Uterus (tissue), 4 donors: ENCODE measurements around the gene RDM1. TPM values are rescaled to one million over a fixed set of nuclear protein-coding genes. Genes with fewer than 3 reads are reported as not detected.

Experiments used
- DNase-seq, 2 donors: peaks; one replicate each; pipeline ENCODE4 v3.0.0-alpha.2; 2019 to 2020
- H3K27ac ChIP-seq, 2 donors: fragments of 200-600 bp; sonication (generic); 1 replicate in 1 of 2; 2 replicates in 1 of 2; pipeline ENCODE4 v1.5.1; 2016 to 2018
- H3K27me3 ChIP-seq, 2 donors: fragments of 200-600 bp; sonication (generic); one replicate each; pipeline ENCODE4 v1.5.1; 2018 to 2019; ENCODE audit warnings: control low read depth in 1 of 2
- H3K36me3 ChIP-seq, 2 donors: fragments of 200-600 bp; sonication (generic); one replicate each; pipeline ENCODE4 v1.5.1; 2019; ENCODE audit warnings: control low read depth in 1 of 2
- H3K4me1 ChIP-seq, 2 donors: fragments of 200-600 bp; sonication (generic); one replicate each; pipeline ENCODE4 v1.5.1; 2018 to 2019; ENCODE audit warnings: control low read depth in 1 of 2
- H3K4me3 ChIP-seq, 2 donors: fragments of 200-600 bp; sonication (generic); 1 replicate in 1 of 2; 2 replicates in 1 of 2; pipeline ENCODE4 v1.5.1; 2018 to 2019; ENCODE audit warnings: mild to moderate bottlenecking in 1 of 2
- H3K9me3 ChIP-seq, 2 donors: fragments of 200-600 bp; sonication (generic); one replicate each; pipeline ENCODE4 v1.5.1; 2019; ENCODE audit warnings: control low read depth in 1 of 2
- CTCF ChIP-seq, 4 experiments: fragments of 200-600 bp in 2 of 4; fragments of 450-650 bp in 2 of 4; sonication (generic) in 2 of 4; IDR thresholded peaks; one replicate each; pipeline ENCODE4 v1.5.1; 2016 to 2019; ENCODE audit warnings: antibody characterized with exemption in 4 of 4, mild to moderate bottlenecking in 2 of 4, moderate library complexity in 1 of 4
- POLR2A ChIP-seq, 2 donors: fragments of 450-650 bp; IDR thresholded peaks; one replicate each; pipeline ENCODE4 v1.6.1; 2016; ENCODE audit warnings: antibody characterized with exemption in 2 of 2, mild to moderate bottlenecking in 1 of 2, moderate library complexity in 1 of 2
- intact Hi-C: fragments of 100-400 bp; cut with DNase I; formaldehyde crosslinking; loops from one replicate; pipeline ENCODE4 v1.15.1; 2023; ENCODE audit warnings: low total_unique reads
- total RNA-seq, 4 donors: library from RNA; depleted of rRNA in 3 of 4; stranded (reverse); fragments of >200 nt in 3 of 4; gene quantifications; one replicate each; pipeline versions ENCODE4 v1.1.0 to v1.2.4, GENCODE V29; 2014 to 2023
- donor health status: DM: yes; HTN: yes; CAD: no.

Gene RDM1
- total RNA-seq, 4 donors from 2014 or later = 3.5 TPM; not detected in 3

GRCh38 chr17:35920229-35920628 lies 10.3 kb downstream of the RDM1 start:
- no peak for DNase-seq
- no peaks in the 10 kb centered on the region for H3K36me3 ChIP-seq
- TF ChIP-seq POLR2A (IDR thresholded peaks at IDR 0.05) (no peak), CTCF (IDR thresholded peaks at IDR 0.05) (no peak)
- intact Hi-C loops = no loop called here
- no peaks in the 10 kb centered on the region for H3K4me1 ChIP-seq
- no peak overlapping the region for H3K4me3 ChIP-seq
- no peak overlapping the region for H3K27ac ChIP-seq
- no peaks in the 10 kb centered on the region for H3K27me3 ChIP-seq
- no peaks in the 10 kb centered on the region for H3K9me3 ChIP-seq

GRCh38 chr17:35918665-35919064 lies 11.9 kb downstream of the RDM1 start:
- H3K4me3 ChIP-seq = no peak overlapping the region
- H3K27me3 ChIP-seq = no peaks in the 10 kb centered on the region
- H3K9me3 ChIP-seq = no peaks in the 10 kb centered on the region
- intact Hi-C loops = no loop called here
- no peak for DNase-seq
- H3K27ac ChIP-seq = no peak overlapping the region
- H3K4me1 ChIP-seq = no peaks in the 10 kb centered on the region
- no peaks in the 10 kb centered on the region for H3K36me3 ChIP-seq
- no peak for TF ChIP-seq CTCF (IDR thresholded peaks at IDR 0.05)
- no peak for TF ChIP-seq POLR2A (IDR thresholded peaks at IDR 0.05)

- intact Hi-C loops = no loop called here
- DNase-seq = no peak
- no peak for TF ChIP-seq CTCF (IDR thresholded peaks at IDR 0.05)
- TF ChIP-seq POLR2A (IDR thresholded peaks at IDR 0.05) = no peak
Observed at GRCh38 chr17:35917519-35918213, 12.9 kb downstream of the RDM1 start.

GRCh38 chr17:35915153-35915964 lies 15.2 kb downstream of the RDM1 start:
- Histone ChIP-seq H3K4me3 (no peak overlapping the region), H3K27ac (no peak overlapping the region), H3K36me3 (no peaks in the 10 kb centered on the region), H3K9me3 (no peaks in the 10 kb centered on the region), H3K4me1 (no peaks in the 10 kb centered on the region), H3K27me3 (no peaks in the 10 kb centered on the region)
- intact Hi-C loops = no loop called here
- TF ChIP-seq CTCF (IDR thresholded peaks at IDR 0.05) (no peak), POLR2A (IDR thresholded peaks at IDR 0.05) (no peak)
- DNase-seq = no peak

More at GRCh38 chr17:35917519-35918213, 12.9 kb downstream of the RDM1 start:
- no peaks in the 10 kb centered on the region for H3K36me3 ChIP-seq
- H3K27ac ChIP-seq = no peak overlapping the region
- H3K9me3 ChIP-seq = no peaks in the 10 kb centered on the region
- no peak overlapping the region for H3K4me3 ChIP-seq
- no peaks in the 10 kb centered on the region for H3K4me1 ChIP-seq
- no peaks in the 10 kb centered on the region for H3K27me3 ChIP-seq

GRCh38 chr17:35914354-35914753 lies 16.2 kb downstream of the RDM1 start:
- TF ChIP-seq POLR2A (IDR thresholded peaks at IDR 0.05) = no peak
- no peak for TF ChIP-seq CTCF (IDR thresholded peaks at IDR 0.05)
- no peak for DNase-seq
- H3K4me1 ChIP-seq = no peaks in the 10 kb centered on the region
- no peak overlapping the region for H3K4me3 ChIP-seq
- H3K27ac ChIP-seq = no peak overlapping the region
- no peaks in the 10 kb centered on the region for H3K9me3 ChIP-seq
- H3K27me3 ChIP-seq = no peaks in the 10 kb centered on the region
- H3K36me3 ChIP-seq = no peaks in the 10 kb centered on the region
- intact Hi-C loops = no loop called here
